GM18907 (cell line): ENCODE results near the gene LYPLAL1.
A peak's percentile ranks its signal among the peaks of the same experiment; 100 is the strongest.
"Not testable (repeated sequence)": the region's sequence is repeated elsewhere in the genome, so short reads cannot be mapped to it uniquely, and the experiment has no call there.

ENCODE experiments used
- ATAC-seq: cut with Tn5 transposase; IDR thresholded peaks from one replicate; pipeline ENCODE4 v1.9.1; 2021; ENCODE audit warnings: mild to moderate bottlenecking, moderate library complexity; ENCODE audit not compliant: unreplicated experiment

The LYPLAL1 gene

GRCh38 chr1:219209578-219209977, 35.9 kb downstream of the LYPLAL1 start:
- ATAC-seq, result no peak

GRCh38 chr1:219210067-219210466, 36.4 kb downstream of the LYPLAL1 start:
- ATAC-seq, result no peak

- peak; percentile 63 for ATAC-seq
These were observed 41.8 kb downstream of the LYPLAL1 start for GRCh38 chr1:219215477-219215876.

- ATAC-seq, result peak; percentile 94
These were observed 47.3 kb downstream of the LYPLAL1 start for GRCh38 chr1:219220945-219221344.

- no peak for ATAC-seq
These were observed 49.8 kb downstream of the LYPLAL1 start for GRCh38 chr1:219223496-219223895.

- ATAC-seq, result no peak
These were observed 52.5 kb downstream of the LYPLAL1 start for GRCh38 chr1:219226196-219226595.

- no peak for ATAC-seq
These were observed 53.8 kb downstream of the LYPLAL1 start for GRCh38 chr1:219227360-219228057.

GRCh38 chr1:219228058-219228419, 54.4 kb downstream of the LYPLAL1 start:
- no peak for ATAC-seq

GRCh38 chr1:219232890-219233289, 59.2 kb downstream of the LYPLAL1 start:
- no peak for ATAC-seq

- ATAC-seq, result no peak
These were observed 62.3 kb downstream of the LYPLAL1 start for GRCh38 chr1:219235903-219236481.

- ATAC-seq, result no peak
These were observed 63.4 kb downstream of the LYPLAL1 start for GRCh38 chr1:219236933-219237610.

GRCh38 chr1:219239518-219239917, 65.8 kb downstream of the LYPLAL1 start:
- ATAC-seq, result no peak

GRCh38 chr1:219244864-219245263, 71.2 kb downstream of the LYPLAL1 start:
- no peak for ATAC-seq

GRCh38 chr1:219247441-219247840, 73.8 kb downstream of the LYPLAL1 start:
- no peak for ATAC-seq

- ATAC-seq, result not testable (repeated sequence)
These were observed 76.8 kb downstream of the LYPLAL1 start for GRCh38 chr1:219250468-219250867.

GRCh38 chr1:219257751-219258150, 84.1 kb downstream of the LYPLAL1 start:
- ATAC-seq, result no peak

- no peak for ATAC-seq
These were observed 87.8 kb downstream of the LYPLAL1 start for GRCh38 chr1:219261454-219261853.
